ENCODE data around the gene SLC22A25. TPM values are rescaled to one million over a fixed set of nuclear protein-coding genes. Genes with fewer than 3 reads are reported as not detected.

SLC22A25 gene
- total and polyA plus RNA-seq, 2 of the 13 experiments (the other 11 are each of a cell fraction or from before 2014, with no cell fraction given): 0.18 to 0.42 TPM

DNA sequence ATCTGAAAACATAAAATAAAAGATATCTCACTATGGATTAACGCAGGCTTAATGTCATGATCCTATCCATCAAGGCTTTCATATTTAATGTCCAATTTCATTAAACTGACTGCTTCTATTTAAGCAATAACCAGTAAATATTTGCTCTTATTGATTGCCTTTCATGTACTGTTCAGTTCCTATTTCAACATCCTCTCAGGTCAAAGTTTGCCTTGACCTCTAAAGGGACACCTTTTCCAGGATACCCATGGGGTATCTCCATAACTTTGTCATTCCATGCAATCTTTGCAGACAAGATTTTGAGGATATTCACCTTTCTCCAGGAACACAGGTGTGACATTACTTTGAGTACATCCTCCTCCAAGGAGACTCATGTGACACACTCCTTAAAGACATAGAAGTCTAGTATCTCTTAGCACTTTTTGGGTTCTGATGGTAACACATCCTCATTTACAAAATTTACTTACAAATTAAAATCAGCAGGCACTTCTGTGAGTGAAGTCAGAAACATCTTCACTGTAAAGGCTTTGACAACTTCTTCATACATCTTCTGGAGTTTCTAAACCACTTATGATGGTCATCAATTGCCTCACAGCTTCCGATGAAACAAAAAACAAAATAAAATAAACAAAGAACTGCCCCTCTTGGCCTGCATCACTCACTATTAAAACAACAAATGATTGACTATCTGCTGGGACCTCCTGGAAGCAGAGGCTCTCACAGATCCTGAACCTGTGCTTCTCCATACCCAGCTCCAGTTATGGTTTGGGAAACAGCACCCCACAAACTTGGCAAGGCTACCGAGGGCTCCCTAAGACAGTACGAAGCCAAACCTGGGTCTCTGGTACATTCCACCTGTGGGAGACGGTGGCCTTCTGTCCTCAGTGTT is 7.0 kb upstream of the SLC22A25 start (continued):
- TF ChIP-seq ELF1 (CRISPR knock-in tag; IDR thresholded peaks at IDR 0.05): 0 out of 2 replicates have a peak, but pooled peaks have one; percentile 32
- TF ChIP-seq, protein P1, sequence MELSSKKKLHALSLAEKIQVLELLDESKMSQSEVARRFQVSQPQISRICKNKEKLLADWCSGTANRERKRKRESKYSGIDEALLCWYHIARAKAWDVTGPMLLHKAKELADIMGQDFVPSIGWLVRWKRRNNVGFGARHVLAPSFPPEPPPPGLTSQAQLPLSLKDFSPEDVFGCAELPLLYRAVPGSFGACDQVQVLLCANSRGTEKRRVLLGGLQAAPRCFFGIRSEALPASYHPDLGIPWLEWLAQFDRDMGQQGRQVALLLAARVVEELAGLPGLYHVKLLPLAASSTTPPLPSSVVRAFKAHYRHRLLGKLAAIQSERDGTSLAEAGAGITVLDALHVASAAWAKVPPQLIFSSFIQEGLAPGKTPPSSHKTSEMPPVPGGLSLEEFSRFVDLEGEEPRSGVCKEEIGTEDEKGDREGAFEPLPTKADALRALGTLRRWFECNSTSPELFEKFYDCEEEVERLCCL (CRISPR knock-in tag; IDR thresholded peaks at IDR 0.05; ENCODE audit: borderline replicate concordance): no peak
- TF ChIP-seq ISL2 (CRISPR knock-in tag; IDR thresholded peaks at IDR 0.05): peak; percentile 99
- no peak for TF ChIP-seq ZNF891 (CRISPR knock-in tag; IDR thresholded peaks at IDR 0.05)
- peak; percentile 91 for TF ChIP-seq ZKSCAN8 (CRISPR knock-in tag; IDR thresholded peaks at IDR 0.05; ENCODE audit: borderline replicate concordance)
- no peak for TF ChIP-seq ZBTB44 (CRISPR knock-in tag; IDR thresholded peaks at IDR 0.05)
- TF ChIP-seq PHF5A (CRISPR knock-in tag; IDR thresholded peaks at IDR 0.05; ENCODE audit: low read depth, unreplicated experiment): peak; percentile 97
- peak; percentile 57; the same call in 1 of the 2 replicates for TF ChIP-seq ZNF670 (CRISPR knock-in tag; IDR thresholded peaks at IDR 0.05; ENCODE audit: borderline replicate concordance)
- TF ChIP-seq, protein P2, sequence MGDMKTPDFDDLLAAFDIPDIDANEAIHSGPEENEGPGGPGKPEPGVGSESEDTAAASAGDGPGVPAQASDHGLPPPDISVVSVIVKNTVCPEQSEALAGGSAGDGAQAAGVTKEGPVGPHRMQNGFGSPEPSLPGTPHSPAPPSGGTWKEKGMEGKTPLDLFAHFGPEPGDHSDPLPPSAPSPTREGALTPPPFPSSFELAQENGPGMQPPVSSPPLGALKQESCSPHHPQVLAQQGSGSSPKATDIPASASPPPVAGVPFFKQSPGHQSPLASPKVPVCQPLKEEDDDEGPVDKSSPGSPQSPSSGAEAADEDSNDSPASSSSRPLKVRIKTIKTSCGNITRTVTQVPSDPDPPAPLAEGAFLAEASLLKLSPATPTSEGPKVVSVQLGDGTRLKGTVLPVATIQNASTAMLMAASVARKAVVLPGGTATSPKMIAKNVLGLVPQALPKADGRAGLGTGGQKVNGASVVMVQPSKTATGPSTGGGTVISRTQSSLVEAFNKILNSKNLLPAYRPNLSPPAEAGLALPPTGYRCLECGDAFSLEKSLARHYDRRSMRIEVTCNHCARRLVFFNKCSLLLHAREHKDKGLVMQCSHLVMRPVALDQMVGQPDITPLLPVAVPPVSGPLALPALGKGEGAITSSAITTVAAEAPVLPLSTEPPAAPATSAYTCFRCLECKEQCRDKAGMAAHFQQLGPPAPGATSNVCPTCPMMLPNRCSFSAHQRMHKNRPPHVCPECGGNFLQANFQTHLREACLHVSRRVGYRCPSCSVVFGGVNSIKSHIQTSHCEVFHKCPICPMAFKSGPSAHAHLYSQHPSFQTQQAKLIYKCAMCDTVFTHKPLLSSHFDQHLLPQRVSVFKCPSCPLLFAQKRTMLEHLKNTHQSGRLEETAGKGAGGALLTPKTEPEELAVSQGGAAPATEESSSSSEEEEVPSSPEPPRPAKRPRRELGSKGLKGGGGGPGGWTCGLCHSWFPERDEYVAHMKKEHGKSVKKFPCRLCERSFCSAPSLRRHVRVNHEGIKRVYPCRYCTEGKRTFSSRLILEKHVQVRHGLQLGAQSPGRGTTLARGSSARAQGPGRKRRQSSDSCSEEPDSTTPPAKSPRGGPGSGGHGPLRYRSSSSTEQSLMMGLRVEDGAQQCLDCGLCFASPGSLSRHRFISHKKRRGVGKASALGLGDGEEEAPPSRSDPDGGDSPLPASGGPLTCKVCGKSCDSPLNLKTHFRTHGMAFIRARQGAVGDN (CRISPR knock-in tag; IDR thresholded peaks at IDR 0.05): no peak
- TF ChIP-seq ETV5 (CRISPR knock-in tag; IDR thresholded peaks at IDR 0.05; ENCODE audit: borderline replicate concordance): peak; percentile 95
- peak; percentile 35; the same call in 1 of the 2 replicates for TF ChIP-seq NFYC (CRISPR knock-in tag; IDR thresholded peaks at IDR 0.05)
- no peak for TF ChIP-seq ZNF253 (CRISPR knock-in tag; IDR thresholded peaks at IDR 0.05; ENCODE audit: borderline replicate concordance)
- TF ChIP-seq, protein P3, sequence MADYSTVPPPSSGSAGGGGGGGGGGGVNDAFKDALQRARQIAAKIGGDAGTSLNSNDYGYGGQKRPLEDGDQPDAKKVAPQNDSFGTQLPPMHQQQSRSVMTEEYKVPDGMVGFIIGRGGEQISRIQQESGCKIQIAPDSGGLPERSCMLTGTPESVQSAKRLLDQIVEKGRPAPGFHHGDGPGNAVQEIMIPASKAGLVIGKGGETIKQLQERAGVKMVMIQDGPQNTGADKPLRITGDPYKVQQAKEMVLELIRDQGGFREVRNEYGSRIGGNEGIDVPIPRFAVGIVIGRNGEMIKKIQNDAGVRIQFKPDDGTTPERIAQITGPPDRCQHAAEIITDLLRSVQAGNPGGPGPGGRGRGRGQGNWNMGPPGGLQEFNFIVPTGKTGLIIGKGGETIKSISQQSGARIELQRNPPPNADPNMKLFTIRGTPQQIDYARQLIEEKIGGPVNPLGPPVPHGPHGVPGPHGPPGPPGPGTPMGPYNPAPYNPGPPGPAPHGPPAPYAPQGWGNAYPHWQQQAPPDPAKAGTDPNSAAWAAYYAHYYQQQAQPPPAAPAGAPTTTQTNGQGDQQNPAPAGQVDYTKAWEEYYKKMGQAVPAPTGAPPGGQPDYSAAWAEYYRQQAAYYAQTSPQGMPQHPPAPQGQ (CRISPR knock-in tag; IDR thresholded peaks at IDR 0.05; ENCODE audit: borderline replicate concordance): no peak
- peak; percentile 95 for TF ChIP-seq THRA (CRISPR knock-in tag; IDR thresholded peaks at IDR 0.05; ENCODE audit: borderline replicate concordance)
- no peak for TF ChIP-seq ZSCAN12 (CRISPR knock-in tag; IDR thresholded peaks at IDR 0.05)
- TF ChIP-seq ZNF572 (CRISPR knock-in tag; IDR thresholded peaks at IDR 0.05): no peak
- peak; percentile 90 for TF ChIP-seq ZNF264 (CRISPR knock-in tag; IDR thresholded peaks at IDR 0.05)
- no peak for TF ChIP-seq ZNF558 (CRISPR knock-in tag; IDR thresholded peaks at IDR 0.05; ENCODE audit: borderline replicate concordance)

Measured in HepG2 (cell line).